Measurements from ENCODE around the gene POLR2E. TPM values are rescaled to one million over a fixed set of nuclear protein-coding genes. Genes with fewer than 3 reads are reported as not detected.
A peak's percentile ranks its signal among the peaks of the same experiment; 100 is the strongest.

POLR2E gene
- total and polyA plus RNA-seq, 2 of the 13 experiments (the other 11 are each of a cell fraction or from before 2014, with no cell fraction given): 140 to 272 TPM

DNA sequence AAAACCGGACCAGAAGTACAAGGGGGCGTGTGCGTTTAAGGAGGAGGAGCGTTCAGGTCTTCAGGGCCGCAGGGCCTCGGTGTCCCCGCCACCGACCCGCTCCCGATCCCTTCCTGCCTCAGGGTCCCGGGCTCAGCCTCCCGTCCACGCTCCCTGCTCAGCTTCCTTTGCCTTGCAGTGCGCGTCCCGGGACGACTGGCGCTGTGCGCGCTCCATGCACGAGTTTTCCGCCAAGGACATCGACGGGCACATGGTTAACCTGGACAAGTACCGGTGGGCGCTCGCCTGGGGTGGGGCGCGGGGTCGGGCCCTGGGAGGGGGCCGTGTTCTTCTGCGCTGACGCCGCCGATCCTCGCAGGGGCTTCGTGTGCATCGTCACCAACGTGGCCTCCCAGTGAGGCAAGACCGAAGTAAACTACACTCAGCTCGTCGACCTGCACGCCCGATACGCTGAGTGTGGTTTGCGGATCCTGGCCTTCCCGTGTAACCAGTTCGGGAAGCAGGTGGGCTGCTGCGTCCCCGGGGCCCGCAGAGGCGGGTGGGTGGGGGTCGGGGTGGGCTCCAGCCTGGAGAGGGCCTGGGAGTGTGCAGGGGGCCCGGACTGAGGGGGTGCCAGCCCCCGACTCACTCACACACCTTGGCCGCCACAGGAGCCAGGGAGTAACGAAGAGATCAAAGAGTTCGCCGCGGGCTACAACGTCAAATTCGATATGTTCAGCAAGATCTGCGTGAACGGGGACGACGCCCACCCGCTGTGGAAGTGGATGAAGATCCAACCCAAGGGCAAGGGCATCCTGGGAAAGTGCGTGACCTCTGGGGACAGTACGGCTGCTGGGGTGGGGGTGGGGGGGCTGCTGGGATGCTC lies 10.1 kb upstream of the POLR2E start (continued):
- TF ChIP-seq, protein P1, sequence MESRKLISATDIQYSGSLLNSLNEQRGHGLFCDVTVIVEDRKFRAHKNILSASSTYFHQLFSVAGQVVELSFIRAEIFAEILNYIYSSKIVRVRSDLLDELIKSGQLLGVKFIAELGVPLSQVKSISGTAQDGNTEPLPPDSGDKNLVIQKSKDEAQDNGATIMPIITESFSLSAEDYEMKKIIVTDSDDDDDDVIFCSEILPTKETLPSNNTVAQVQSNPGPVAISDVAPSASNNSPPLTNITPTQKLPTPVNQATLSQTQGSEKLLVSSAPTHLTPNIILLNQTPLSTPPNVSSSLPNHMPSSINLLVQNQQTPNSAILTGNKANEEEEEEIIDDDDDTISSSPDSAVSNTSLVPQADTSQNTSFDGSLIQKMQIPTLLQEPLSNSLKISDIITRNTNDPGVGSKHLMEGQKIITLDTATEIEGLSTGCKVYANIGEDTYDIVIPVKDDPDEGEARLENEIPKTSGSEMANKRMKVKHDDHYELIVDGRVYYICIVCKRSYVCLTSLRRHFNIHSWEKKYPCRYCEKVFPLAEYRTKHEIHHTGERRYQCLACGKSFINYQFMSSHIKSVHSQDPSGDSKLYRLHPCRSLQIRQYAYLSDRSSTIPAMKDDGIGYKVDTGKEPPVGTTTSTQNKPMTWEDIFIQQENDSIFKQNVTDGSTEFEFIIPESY (CRISPR knock-in tag; IDR thresholded peaks at IDR 0.05): peak; percentile 81
- TF ChIP-seq ZNF160 (CRISPR knock-in tag; IDR thresholded peaks at IDR 0.05) (no peak), ZFX (CRISPR knock-in tag; IDR thresholded peaks at IDR 0.05; ENCODE audit: low read depth) (0 out of 2 replicates have a peak, but pooled peaks have one; percentile 31), AGO1 (IDR thresholded peaks at IDR 0.05; ENCODE audit: low read depth, low read length, poor library complexity, severe bottlenecking) (peak; percentile 83), ZNF296 (CRISPR knock-in tag; conservative IDR thresholded peaks at IDR 0.05) (no peak), HOXA3 (CRISPR knock-in tag; IDR thresholded peaks at IDR 0.05) (peak; percentile 42; the same call in 1 of the 2 replicates), REPIN1 (CRISPR knock-in tag; IDR thresholded peaks at IDR 0.05; ENCODE audit: borderline replicate concordance, low read depth) (0 out of 2 replicates have a peak, but pooled peaks have one; percentile 24), ZC3H13 (CRISPR knock-in tag; IDR thresholded peaks at IDR 0.05) (peak; percentile 17; the same call in 1 of the 2 replicates), KDM2A (CRISPR knock-in tag; IDR thresholded peaks at IDR 0.05; ENCODE audit: borderline replicate concordance, low read depth) (peak; percentile 65; the same call in 1 of the 2 replicates), ZNF205 (CRISPR knock-in tag; IDR thresholded peaks at IDR 0.05) (peak; percentile 20; the same call in 1 of the 2 replicates), ETV5 (CRISPR knock-in tag; IDR thresholded peaks at IDR 0.05; ENCODE audit: borderline replicate concordance) (0 out of 2 replicates have a peak, but pooled peaks have one; percentile 13), ZSCAN21 (CRISPR knock-in tag; IDR thresholded peaks at IDR 0.05; ENCODE audit: borderline replicate concordance) (0 out of 2 replicates have a peak, but pooled peaks have one; percentile 7), ZSCAN29 (CRISPR knock-in tag; conservative IDR thresholded peaks at IDR 0.05) (no peak), KMT2A (CRISPR knock-in tag; IDR thresholded peaks at IDR 0.05) (peak; percentile 41; the same call in 1 of the 2 replicates), ZNF530 (CRISPR knock-in tag; IDR thresholded peaks at IDR 0.05; ENCODE audit: low read depth) (no peak), SP140L (CRISPR knock-in tag; IDR thresholded peaks at IDR 0.05; ENCODE audit: borderline replicate concordance) (no peak)
- TF ChIP-seq, protein P2, sequence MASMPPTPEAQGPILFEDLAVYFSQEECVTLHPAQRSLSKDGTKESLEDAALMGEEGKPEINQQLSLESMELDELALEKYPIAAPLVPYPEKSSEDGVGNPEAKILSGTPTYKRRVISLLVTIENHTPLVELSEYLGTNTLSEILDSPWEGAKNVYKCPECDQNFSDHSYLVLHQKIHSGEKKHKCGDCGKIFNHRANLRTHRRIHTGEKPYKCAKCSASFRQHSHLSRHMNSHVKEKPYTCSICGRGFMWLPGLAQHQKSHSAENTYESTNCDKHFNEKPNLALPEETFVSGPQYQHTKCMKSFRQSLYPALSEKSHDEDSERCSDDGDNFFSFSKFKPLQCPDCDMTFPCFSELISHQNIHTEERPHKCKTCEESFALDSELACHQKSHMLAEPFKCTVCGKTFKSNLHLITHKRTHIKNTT (CRISPR knock-in tag; IDR thresholded peaks at IDR 0.05): no peak
- TF ChIP-seq, protein P3, sequence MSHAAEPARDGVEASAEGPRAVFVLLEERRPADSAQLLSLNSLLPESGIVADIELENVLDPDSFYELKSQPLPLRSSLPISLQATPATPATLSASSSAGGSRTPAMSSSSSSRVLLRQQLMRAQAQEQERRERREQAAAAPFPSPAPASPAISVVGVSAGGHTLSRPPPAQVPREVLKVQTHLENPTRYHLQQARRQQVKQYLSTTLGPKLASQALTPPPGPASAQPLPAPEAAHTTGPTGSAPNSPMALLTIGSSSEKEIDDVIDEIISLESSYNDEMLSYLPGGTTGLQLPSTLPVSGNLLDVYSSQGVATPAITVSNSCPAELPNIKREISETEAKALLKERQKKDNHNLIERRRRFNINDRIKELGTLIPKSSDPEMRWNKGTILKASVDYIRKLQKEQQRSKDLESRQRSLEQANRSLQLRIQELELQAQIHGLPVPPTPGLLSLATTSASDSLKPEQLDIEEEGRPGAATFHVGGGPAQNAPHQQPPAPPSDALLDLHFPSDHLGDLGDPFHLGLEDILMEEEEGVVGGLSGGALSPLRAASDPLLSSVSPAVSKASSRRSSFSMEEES (CRISPR knock-in tag; IDR thresholded peaks at IDR 0.05): no peak
- TF ChIP-seq, protein P4, sequence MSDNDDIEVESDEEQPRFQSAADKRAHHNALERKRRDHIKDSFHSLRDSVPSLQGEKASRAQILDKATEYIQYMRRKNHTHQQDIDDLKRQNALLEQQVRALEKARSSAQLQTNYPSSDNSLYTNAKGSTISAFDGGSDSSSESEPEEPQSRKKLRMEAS (IDR thresholded peaks at IDR 0.05): peak; percentile 34; the same call in 1 of the 2 replicates
